Measurements from ENCODE around the gene NOC4L.

GRCh38 chr12:132140918-132141841 is 3.1 kb upstream of the NOC4L start:
- TF ChIP-seq CTCF (IDR thresholded peaks at IDR 0.05) (no peak), EP300 (IDR thresholded peaks at IDR 0.05; ENCODE audit: borderline replicate concordance in 1 of 2, low read depth in 1 of 2, low read length in 1 of 2) (no peak)

Data from SK-N-SH (cell line).